Memory B cell (primary cell): ENCODE results near the gene SP3.

Experiments
- ATAC-seq: fragments of 150-1000 bp; cut with Tn5 transposase; 2 replicates; pipeline ENCODE4 v1.10.0; 2021; ENCODE audit warnings: low read depth, mild to moderate bottlenecking, moderate library complexity
- DNase-seq, 2 donors: peaks; one replicate each; pipeline ENCODE4 v3.0.0; 2022; ENCODE audit warnings: low spot score in 2 of 2
- H3K27ac Mint-ChIP-seq: one replicate; pipeline ENCODE4 v1.8.0; 2022; ENCODE audit warnings: mild to moderate bottlenecking, moderate library complexity, mixed read lengths
- H3K27me3 Mint-ChIP-seq: one replicate; pipeline ENCODE4 v1.8.0; 2022; ENCODE audit warnings: mixed read lengths
- H3K36me3 Mint-ChIP-seq: one replicate; pipeline ENCODE4 v1.8.0; 2022; ENCODE audit warnings: mild to moderate bottlenecking, mixed read lengths
- H3K4me1 Mint-ChIP-seq: one replicate; pipeline ENCODE4 v1.8.0; 2022; ENCODE audit warnings: mixed read lengths
- H3K4me3 Mint-ChIP-seq: one replicate; pipeline ENCODE4 v1.8.0; 2022; ENCODE audit warnings: mild to moderate bottlenecking, moderate library complexity, mixed read lengths
- H3K9me3 Mint-ChIP-seq: one replicate; pipeline ENCODE4 v1.8.0; 2022; ENCODE audit warnings: mixed read lengths

SP3 gene

DNA sequence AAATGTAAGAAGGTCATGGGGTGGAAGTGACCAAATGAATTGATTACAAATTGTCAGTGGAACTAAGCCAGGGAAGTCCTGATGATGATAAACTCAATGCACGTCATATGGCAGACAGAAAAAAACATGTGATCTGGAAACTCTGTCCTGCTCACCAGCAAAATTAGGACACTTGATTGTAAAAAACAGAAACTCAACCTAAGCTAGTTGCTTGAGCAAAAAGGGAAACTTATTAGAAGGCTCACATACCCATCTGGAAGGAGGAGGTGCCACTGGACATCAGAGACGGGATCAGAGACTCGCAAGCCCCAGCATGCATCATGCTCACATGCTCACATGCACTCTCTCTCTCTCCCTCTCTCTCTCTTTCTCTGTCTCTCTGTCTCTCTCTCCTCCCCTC is 96.8 kb downstream of the SP3 start:
- peaks cover 7% of the 10 kb centered on the region for H3K27me3 Mint-ChIP-seq
- no peaks in the 10 kb centered on the region for H3K36me3 Mint-ChIP-seq
- H3K4me1 Mint-ChIP-seq: peaks cover 9% of the 10 kb centered on the region
- no peak overlapping the region for H3K27ac Mint-ChIP-seq
- H3K9me3 Mint-ChIP-seq: no peaks in the 10 kb centered on the region
- no peak overlapping the region for H3K4me3 Mint-ChIP-seq
- ATAC-seq (no peak), DNase-seq (no peak)

DNA sequence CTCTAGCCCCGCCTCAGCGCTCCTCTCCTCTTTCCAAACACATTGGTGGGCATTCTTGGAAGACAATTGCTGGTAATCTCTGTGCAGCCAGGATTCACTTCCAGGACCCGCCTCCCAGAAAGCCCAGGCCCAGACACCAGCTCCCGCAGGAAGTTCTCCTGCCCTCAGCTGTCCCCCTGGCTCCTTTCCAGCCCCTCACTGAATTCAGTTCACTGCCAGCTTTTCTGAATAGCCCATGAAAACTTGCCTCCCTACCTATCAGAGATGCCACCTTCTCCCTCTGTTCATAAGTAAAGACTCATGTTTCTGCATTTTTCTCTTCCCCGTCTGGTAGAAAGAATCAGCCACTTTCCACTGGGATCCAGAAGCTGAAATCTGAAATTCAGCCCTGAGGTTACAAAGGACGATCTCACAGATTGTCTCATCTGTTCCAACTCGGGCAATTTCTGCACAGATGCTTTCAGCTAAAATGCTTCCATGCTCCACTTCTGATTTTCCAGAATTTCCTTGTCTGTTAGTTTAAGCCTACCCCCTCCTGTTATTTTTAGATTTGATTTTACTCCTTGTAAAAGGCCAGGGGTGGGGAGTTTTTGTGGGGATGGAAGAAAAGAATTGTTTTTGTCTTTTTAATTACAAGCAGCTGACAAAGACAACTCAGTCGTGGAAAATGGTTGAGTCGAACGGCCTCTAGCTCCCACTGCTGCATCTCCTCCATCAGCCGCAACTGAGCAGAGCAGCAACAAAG is 98.1 kb downstream of the SP3 start:
- peaks cover 9% of the 10 kb centered on the region for H3K27me3 Mint-ChIP-seq
- no peak for ATAC-seq
- H3K4me3 Mint-ChIP-seq: no peak overlapping the region
- no peaks in the 10 kb centered on the region for H3K36me3 Mint-ChIP-seq
- no peak for DNase-seq
- H3K9me3 Mint-ChIP-seq: no peaks in the 10 kb centered on the region
- H3K27ac Mint-ChIP-seq: no peak overlapping the region
- H3K4me1 Mint-ChIP-seq: peaks cover 5% of the 10 kb centered on the region

DNA sequence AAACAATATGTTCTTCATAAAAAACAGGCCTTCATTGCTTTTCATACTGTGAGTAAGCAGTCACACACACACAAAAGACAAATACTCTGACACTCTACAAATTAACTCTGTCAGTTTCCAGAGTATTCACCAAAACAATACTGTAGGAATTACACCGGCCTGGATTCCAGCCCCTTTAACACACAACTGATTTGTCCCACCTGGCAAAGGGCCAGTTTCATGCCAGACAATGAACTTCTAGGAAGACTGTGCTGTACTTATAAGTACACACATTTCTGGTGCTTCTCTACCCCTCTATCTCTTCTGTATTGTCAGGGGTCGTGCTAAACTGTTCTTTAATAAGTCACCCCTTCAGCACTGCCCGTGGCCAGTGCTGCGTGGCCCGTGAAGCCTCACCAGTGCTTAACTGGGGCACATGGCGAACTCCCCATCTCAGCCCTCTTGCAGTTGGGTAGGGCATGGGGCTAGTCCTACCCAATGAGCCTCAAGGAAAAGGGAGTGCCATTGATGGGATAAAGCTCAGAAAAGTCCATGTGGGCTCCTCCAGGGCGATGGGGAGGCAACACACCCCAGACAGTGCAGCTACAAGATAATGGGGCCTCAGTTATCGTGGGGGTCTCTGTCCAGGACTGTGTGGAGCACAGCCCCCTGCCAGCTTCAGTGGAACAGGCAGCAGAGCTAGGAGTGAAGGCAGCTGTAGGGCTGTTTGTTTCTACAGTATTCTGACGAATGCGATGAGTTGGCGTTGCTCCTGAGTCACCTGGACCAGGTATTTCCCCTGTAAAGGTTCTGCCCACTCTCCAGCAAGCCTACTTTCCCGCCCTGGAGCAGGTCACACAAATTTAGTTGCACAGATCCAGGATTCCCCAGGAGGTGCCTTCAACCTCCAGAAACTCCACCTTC is 99.0 kb downstream of the SP3 start:
- DNase-seq (no peak), ATAC-seq (no peak)
- Mint-ChIP-seq H3K9me3 (no peaks in the 10 kb centered on the region), H3K4me3 (no peak overlapping the region), H3K27me3 (peaks cover 9% of the 10 kb centered on the region), H3K27ac (no peak overlapping the region), H3K4me1 (peaks cover 5% of the 10 kb centered on the region), H3K36me3 (no peaks in the 10 kb centered on the region)

- Mint-ChIP-seq H3K4me3 (no peak overlapping the region), H3K9me3 (no peaks in the 10 kb centered on the region), H3K27ac (no peak overlapping the region), H3K36me3 (no peaks in the 10 kb centered on the region), H3K4me1 (peaks cover 11% of the 10 kb centered on the region), H3K27me3 (peaks cover 13% of the 10 kb centered on the region)
- no peak for ATAC-seq
- DNase-seq: no peak
These were observed 102.5 kb downstream of the SP3 start for GRCh38 chr2:173862612-173863217.

GRCh38 chr2:173860566-173860965 is 104.6 kb downstream of the SP3 start:
- H3K9me3 Mint-ChIP-seq: no peaks in the 10 kb centered on the region
- no peak overlapping the region for H3K4me3 Mint-ChIP-seq
- peaks cover 11% of the 10 kb centered on the region for H3K4me1 Mint-ChIP-seq
- no peak for ATAC-seq
- DNase-seq: no peak
- no peaks in the 10 kb centered on the region for H3K36me3 Mint-ChIP-seq
- H3K27ac Mint-ChIP-seq: no peak overlapping the region
- peaks cover 8% of the 10 kb centered on the region for H3K27me3 Mint-ChIP-seq

DNA sequence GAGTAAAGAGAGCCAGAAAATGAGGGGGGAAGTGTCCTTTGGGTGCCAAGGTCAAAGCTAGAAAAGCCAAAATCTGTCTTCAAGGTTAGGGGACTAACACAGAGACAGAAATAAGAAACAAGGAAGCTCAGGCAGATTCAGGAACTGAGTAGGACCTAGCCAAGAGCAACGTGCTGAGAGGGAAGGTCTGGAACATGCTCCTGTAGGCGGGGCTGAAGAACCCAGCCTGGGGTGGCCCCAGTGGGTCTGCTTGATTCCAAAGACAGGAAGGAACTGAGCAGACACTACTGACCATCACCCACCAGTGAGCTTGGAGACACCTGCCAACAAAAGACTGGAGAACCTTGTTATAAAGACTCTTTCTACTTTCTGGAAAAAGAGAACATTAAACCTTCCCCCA is 105.1 kb downstream of the SP3 start:
- H3K27ac Mint-ChIP-seq: no peak overlapping the region
- H3K9me3 Mint-ChIP-seq: no peaks in the 10 kb centered on the region
- peaks cover 8% of the 10 kb centered on the region for H3K27me3 Mint-ChIP-seq
- H3K4me1 Mint-ChIP-seq: peaks cover 11% of the 10 kb centered on the region
- H3K4me3 Mint-ChIP-seq: no peak overlapping the region
- H3K36me3 Mint-ChIP-seq: no peaks in the 10 kb centered on the region
- no peak for ATAC-seq
- DNase-seq: no peak

DNA sequence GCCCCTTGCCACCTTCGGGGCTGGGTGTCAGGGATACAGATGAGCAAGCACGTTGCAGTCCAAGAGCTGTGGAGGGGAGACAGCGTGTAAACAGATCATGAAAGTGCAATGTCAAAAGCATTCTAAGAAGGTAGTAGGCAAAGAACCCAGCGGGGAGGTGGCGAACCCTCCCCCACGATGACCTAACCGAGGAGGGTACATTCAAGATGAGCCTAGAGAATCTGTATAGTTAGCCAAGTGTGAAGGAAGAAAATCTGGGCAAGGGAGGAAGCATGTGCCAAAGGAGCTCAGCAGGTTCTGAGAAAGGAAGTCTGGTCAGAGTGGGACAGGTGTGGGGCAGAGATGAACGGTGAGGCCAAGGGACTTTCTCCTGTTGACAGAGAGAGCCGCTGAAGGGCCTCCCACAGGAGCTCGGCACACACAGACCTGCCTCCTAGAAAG is 106.9 kb downstream of the SP3 start:
- no peak overlapping the region for H3K4me3 Mint-ChIP-seq
- H3K27me3 Mint-ChIP-seq: peaks cover 8% of the 10 kb centered on the region
- H3K36me3 Mint-ChIP-seq: no peaks in the 10 kb centered on the region
- ATAC-seq (peak; percentile 46), DNase-seq (no peak)
- peaks cover 11% of the 10 kb centered on the region for H3K4me1 Mint-ChIP-seq
- no peaks in the 10 kb centered on the region for H3K9me3 Mint-ChIP-seq
- H3K27ac Mint-ChIP-seq: no peak overlapping the region
